ENCODE results near the gene PLPP7.
"Not testable (repeated sequence)": the region's sequence is repeated elsewhere in the genome, so short reads cannot be mapped to it uniquely, and the experiment has no call there.

The PLPP7 gene

DNA sequence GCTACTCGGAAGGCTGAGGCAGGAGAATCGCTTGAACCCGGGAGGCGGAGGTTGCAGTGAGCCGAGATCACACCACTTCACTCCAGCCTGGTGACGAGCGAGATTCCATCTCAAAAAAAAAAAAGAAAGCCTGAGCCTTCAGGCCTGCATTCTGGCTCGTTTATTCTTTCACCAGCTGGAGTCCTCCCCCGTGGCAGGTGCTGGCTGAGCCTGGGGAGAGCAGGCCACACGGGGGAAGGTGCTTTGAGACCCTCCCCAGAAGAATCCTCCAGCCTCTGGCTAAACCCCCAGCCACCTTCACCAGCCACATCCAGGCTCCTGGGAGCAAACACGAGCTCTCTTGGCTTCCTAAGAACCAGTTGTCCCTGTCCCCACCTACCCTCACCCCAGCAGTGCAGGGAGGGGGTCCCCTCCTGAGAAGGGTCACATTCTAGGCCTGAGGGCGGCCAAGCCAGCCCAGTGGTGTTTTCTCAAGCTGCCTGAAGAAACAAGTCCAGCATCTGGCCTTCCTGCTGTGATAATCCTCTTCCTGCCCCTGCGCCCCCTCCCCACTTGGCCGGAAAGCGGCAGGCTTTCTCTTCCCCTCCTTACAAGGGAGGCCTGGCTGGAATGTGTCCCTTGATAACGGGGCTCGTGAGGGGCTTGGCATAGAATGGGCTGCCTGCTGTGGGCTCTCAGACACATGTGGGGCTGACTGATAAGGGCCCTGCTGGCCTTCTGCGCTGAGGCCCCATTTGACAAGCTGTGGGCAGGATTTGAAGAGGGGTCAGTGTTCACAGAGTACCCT is 41.5 kb downstream of the PLPP7 start:
- DNase-seq (ENCODE audit: low spot score), result peak; percentile 92

DNA sequence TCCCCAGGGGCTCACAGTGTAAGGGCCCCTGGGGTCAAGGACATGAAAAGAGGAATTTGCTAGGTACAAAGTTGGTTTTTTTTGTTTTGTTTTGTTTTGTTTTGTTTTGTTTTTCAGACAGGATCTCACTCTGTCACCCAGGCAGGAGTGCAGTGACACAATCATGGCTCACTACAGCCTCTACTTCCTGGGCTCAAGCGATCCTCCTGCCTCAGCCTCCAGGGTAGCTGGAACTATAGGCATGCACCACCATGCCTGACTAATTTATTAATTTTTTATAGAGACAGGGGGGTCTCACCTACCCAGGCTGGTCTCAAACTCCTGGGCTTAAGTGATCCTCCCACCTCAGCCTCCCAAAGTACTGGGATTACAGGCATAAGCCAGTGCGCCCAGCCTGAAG is 42.5 kb downstream of the PLPP7 start:
- not testable (repeated sequence) for DNase-seq (ENCODE audit: low spot score)

DNA sequence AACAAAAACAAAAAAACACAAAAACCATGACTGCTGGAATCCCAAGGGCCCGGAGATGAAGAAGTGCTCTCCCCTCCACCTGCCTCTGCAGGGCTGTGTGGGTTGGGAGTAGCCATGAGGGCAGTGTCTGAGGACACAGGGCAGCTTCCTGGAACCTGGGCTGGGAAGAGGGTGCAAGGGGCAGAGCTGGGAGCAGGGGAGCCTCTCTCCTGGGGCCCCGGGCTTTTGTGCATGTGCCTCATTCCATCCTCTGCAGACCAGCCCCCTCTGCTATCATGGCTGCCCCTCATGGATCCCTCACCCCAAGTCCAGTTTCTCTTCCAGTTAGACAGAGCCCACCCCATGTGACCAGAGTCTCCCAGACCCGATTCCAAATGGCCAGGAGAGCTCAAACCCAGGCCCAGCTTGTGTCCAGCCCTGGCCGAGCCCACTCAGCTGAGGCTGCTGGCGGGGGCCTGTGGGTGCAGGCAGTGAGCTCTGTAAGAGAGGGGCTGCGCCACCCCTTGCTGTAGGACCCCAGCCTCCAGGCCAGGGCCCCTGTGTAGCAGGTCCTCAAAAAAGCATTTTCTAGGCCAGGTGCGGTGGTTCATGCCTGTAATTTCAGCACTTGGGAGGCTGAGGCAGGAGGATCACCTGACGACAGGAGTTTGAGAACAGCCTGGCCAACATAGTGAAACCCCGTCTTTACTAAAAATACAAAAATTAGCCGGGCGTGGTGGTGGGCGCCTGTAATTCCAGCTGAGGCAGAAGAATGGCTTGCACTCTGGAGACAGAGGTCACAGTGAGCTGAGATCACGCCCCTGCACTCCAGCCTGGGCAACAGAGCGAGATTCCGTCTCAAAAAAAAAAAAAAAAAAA is 44.5 kb downstream of the PLPP7 start:
- no peak for DNase-seq (ENCODE audit: low spot score)

GRCh38 chr9:131334629-131335367 is 45.3 kb downstream of the PLPP7 start:
- no peak for DNase-seq (ENCODE audit: low spot score)

- no peak for DNase-seq (ENCODE audit: low spot score)
Measured at GRCh38 chr9:131335368-131335755, 45.8 kb downstream of the PLPP7 start.

- DNase-seq (ENCODE audit: low spot score), result no peak
Measured at GRCh38 chr9:131337131-131337848, 47.8 kb downstream of the PLPP7 start.

DNA sequence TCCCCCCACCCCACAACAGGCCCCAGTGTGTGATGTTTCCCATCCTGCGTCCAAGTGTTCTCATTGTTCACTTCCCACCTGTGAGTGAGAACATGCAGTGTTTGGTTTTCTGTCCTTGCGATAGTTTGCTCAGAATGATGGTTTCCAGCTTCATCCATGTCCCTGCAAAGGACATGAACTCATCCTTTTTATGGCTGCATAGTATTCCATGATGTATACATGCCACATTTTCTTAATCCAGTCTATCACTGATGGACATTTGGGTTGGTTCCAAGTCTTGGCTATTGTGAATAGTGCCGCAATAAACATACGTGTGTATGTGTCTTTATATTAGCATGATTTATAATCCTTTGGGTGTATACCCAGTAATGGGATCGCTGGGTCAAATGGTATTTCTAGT is 49.7 kb downstream of the PLPP7 start:
- DNase-seq (ENCODE audit: low spot score), result not testable (repeated sequence)

DNA sequence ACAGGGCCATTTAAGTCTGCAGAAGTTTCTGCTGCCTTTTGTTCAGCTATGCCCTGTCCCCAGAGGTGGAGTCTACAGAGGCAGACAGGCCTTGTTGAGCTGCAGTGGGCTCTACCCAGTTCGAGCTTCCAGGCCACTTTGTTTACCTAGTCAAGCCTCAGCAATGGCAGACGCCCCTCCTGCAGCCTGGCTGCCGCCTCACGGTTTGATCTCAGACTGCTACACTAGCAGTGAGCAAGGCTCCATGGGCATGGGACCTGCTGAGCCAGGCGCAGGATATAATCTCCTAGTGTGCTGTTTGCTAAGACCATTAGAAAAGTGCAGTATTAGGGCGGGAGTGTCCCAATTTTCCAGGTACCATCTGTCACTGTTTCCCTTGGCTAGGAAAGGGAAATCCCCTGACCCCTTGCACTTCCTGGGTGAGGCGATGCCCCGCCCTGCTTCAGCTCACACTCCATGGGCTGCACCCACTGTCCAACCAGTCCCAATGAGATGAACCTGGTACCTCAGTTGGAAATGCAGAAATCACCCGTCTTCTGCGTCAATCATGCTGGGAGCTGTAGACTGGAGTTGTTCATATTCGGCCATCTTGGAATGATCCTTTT is 55.5 kb downstream of the PLPP7 start:
- not testable (repeated sequence) for DNase-seq (ENCODE audit: low spot score)

DNA sequence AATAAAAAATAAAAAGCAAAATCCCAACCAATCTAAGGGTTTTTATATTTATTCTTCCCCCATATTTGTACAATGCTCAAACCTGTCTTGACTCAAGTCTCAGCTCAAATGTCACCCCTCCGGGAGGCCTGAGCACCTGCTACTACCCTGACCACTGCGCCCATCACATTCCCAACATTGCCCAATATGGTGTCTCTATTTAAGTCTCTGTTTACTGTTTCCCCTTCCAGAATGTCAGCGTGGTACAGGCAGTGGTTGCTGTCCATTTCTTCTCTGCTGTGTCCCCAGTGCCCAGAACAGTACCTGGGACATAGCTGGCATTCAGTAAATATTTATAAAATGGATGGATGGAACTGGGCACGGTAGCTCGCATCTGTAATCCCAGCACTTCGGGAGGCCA is 57.0 kb downstream of the PLPP7 start:
- DNase-seq (ENCODE audit: low spot score), result no peak

DNA sequence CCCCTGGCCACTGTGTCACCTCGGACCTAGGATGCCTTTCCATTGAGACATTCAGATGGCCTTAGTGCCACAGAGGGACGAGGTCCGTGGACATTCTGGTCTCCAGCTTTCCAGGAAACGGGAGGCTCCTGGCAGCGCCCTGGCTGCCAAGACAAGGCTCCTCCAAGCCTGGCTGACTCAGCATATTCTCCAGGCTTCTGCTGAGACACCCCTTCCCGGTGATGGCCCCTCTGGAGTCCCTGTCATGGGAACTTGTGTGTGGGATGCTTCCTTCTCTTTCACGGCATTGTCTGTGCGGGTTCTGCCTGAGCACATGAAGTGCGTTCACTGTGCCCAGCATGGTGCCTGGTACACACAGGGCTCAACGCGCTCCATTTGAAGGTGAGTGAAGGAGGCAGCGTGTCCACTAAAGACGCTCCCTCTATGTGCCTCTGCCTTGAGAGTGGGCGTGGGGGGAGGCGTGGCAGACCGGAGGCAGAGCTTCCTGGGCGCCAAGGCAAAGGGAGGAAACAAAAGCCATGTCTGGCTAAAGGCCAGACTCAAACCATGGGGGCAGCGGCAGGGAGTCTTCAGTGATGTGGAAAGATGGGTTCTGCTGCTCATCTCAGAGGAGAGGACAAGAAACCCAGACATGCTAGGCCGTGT is 58.0 kb downstream of the PLPP7 start:
- no peak for DNase-seq (ENCODE audit: low spot score)

DNA sequence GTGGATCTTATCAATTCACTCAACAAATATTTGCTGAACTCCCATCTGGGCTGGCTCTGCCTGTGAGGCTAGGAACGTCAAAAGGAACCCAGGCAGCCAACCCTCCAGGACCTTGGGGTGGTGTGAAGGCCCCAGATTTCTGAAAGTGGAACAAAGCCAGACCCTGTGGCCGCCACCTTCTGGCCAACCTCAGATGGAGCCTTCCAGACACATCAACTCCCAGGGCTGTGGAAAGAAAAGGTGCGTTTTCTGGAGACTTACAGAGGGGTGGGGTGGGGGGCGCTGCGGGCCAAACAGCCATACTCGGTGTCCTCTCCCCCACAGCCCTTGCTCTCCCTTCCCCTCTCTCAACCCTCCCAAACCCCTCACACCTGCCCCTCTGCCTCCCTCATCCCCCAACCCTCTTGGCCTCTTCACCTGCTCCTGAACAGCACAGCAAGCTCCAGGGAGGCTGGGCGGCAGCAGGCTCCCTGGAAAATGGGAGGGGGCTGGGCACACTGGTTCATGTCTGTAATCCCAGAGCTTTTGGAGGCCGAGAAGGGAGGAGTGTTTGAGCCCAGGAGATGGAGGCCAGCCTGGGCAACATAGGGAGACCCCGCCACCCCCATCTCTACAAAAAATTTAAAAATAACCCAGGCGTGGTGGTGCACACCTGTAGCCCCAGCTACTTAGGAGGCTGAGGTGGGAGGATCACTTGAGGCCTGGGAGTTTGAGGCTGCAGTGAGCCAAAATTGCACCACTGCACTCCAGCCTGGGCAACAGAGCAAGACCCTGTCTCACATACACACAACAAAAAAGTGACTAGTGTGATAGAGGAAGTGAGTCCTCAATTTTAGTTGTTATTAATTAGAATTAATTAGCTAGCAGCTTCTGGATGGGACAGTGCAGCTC is 59.4 kb downstream of the PLPP7 start:
- no peak for DNase-seq (ENCODE audit: low spot score)

DNA sequence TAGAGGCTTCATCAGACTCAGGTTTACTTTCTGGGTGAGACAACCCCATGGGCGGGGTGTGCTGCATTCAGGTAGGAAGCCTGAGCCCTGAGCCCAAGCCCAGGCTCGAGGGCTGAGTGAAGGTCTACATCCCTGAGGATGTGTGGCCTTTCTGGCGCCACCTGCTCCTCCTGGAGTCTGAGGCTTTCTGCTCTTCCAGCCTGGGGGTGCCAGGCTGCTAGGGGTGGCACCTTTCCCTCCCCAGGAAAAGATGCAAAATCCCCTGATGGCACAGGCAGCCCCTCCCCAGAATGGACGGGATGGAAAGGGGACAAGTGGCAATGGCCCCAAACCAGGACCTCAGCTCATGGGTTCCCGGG is 60.0 kb downstream of the PLPP7 start:
- DNase-seq (ENCODE audit: low spot score), result no peak

DNA sequence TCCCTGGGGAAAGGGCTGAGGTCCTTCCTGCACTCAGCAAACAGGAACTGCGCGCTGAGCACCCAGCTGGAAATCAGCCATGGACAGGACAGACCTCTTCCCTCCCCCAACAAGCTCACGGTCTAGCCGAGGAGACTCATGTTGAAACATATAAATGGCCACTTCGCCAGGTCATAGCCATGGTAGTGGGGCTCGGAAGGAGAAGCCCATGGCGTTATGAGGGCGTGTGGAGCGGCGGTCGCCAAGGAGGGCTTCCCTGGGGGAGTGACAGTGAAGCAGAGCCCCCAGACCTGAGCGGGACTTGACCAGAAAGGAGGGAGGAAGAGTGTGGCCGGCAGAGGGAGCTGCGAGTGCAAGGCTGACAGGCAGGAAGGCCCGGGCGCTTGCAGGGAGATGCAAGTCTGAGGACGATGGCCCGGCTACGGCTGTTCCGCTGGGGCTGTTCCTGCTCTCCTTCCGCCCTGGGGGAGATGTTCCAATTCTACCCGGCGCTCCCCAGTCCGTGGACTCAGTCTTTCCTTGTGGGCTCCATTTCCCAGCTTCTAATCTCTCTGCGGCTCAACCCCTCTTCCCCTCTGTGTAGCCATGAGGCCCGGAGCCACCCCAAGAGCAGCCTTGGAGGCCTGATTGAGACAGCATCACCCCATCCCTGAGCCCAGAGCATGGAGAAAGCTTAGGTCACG is 60.5 kb downstream of the PLPP7 start:
- DNase-seq (ENCODE audit: low spot score), result peak; percentile 53

GRCh38 chr9:131356479-131356878 is 67.0 kb downstream of the PLPP7 start:
- DNase-seq (ENCODE audit: low spot score), result not testable (repeated sequence)

DNA sequence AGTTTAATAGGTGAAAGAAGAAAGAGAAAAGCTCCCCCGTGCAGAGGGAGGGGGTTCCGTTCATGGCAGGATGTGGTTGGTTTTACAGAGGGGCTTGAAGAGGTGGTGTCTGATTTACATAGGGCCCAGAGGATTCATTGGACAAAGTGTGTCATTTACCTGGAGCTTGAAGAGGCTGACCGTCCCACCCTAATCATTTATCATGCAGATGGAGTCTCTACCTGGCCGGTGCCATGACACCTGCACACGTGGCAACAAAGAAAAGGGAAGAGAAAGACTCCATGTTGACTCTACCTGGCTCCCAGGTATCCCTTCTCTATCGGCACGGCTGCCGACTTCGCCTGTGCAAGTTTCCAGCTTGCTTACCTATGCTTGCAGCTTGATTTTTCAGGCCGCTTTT is 69.0 kb downstream of the PLPP7 start:
- no peak for DNase-seq (ENCODE audit: low spot score)

All from hematopoietic multipotent progenitor cell treated with erythropoietin and hydrocortisone succinate and interleukin-3 and kit ligand, for 15 days (in vitro differentiated cells).